SK-N-SH treated with all-trans-retinoic acid at 6 μM for 48 hours (cell line): ENCODE data around the gene TET2.

Source experiments
- ATAC-seq: fragments of 200-7000 bp; cut with Tn5 transposase; 3 replicates; pipeline ENCODE4 v1.9.1; 2020; ENCODE audit warnings: mild to moderate bottlenecking, moderate library complexity
- ARNTL ChIP-seq: fragments of 450-650 bp; formaldehyde crosslinking; IDR thresholded peaks from 2 replicates; pipeline ENCODE4 v1.5.0; 2020; ENCODE audit warnings: low read depth, mild to moderate bottlenecking, moderate library complexity, borderline replicate concordance
- BACH2 ChIP-seq: fragments of 250-450 bp; sonication (Bioruptor Pico); IDR thresholded peaks from 2 replicates; pipeline ENCODE4 v1.9.0; 2021; ENCODE audit warnings: mild to moderate bottlenecking, borderline replicate concordance
- CREB5 ChIP-seq: fragments of 250-450 bp; sonication (Bioruptor Pico); IDR thresholded peaks from 2 replicates; pipeline ENCODE4 v1.5.1; 2020; ENCODE audit warnings: low read depth, mild to moderate bottlenecking, moderate library complexity
- CSDC2 ChIP-seq: fragments of 250-450 bp; sonication (Bioruptor Pico); IDR thresholded peaks from 2 replicates; pipeline ENCODE4 v1.5.0; 2020; ENCODE audit warnings: mild to moderate bottlenecking, moderate library complexity
- CSRNP3 ChIP-seq: fragments of 250-450 bp; sonication (Bioruptor Pico); IDR thresholded peaks from 2 replicates; pipeline ENCODE4 v1.5.1; 2021; ENCODE audit warnings: mild to moderate bottlenecking, moderate library complexity
- ESRRG ChIP-seq: fragments of 250-450 bp; sonication (Bioruptor Pico); IDR thresholded peaks from 2 replicates; pipeline ENCODE4 v1.6.1; 2021; ENCODE audit warnings: mild to moderate bottlenecking
- GLIS3 ChIP-seq: fragments of 250-450 bp; sonication (Bioruptor Pico); IDR thresholded peaks from 2 replicates; pipeline ENCODE4 v1.5.0; 2020; ENCODE audit warnings: mild to moderate bottlenecking, moderate library complexity
- ISL1 ChIP-seq: fragments of 250-450 bp; sonication (Bioruptor Pico); IDR thresholded peaks from 2 replicates; pipeline ENCODE4 v2.1.2; 2022; ENCODE audit warnings: mild to moderate bottlenecking, moderate library complexity
- POU6F1 ChIP-seq: fragments of 250-450 bp; sonication (Bioruptor Pico); IDR thresholded peaks from 2 replicates; pipeline ENCODE4 v1.8.0; 2021; ENCODE audit warnings: low read depth, mild to moderate bottlenecking, moderate library complexity, borderline replicate concordance
- PPARA ChIP-seq: fragments of 250-450 bp; sonication (Bioruptor Pico); IDR thresholded peaks from 2 replicates; pipeline ENCODE4 v1.5.0; 2020; ENCODE audit warnings: mild to moderate bottlenecking, borderline replicate concordance
- RARB ChIP-seq: fragments of 250-450 bp; sonication (Bioruptor Pico); IDR thresholded peaks from 2 replicates; pipeline ENCODE4 v1.8.0; 2021; ENCODE audit warnings: mild to moderate bottlenecking, moderate library complexity
- SNAI2 ChIP-seq: fragments of 250-450 bp; sonication (Bioruptor Pico); IDR thresholded peaks from 2 replicates; pipeline ENCODE4 v1.5.0; 2020; ENCODE audit warnings: mild to moderate bottlenecking, moderate library complexity
- TCF4 ChIP-seq: fragments of 250-450 bp; sonication (Bioruptor Pico); IDR thresholded peaks from 2 replicates; pipeline ENCODE4 v1.8.0; 2021; ENCODE audit warnings: mild to moderate bottlenecking, moderate library complexity, borderline replicate concordance
- TOX ChIP-seq: fragments of 250-450 bp; sonication (Bioruptor Pico); IDR thresholded peaks from 2 replicates; pipeline ENCODE4 v1.8.0; 2021; ENCODE audit warnings: mild to moderate bottlenecking, moderate library complexity, borderline replicate concordance
- TSHZ2 ChIP-seq: fragments of 250-450 bp; sonication (Bioruptor Pico); IDR thresholded peaks from 2 replicates; pipeline ENCODE4 v1.5.0; 2020; ENCODE audit warnings: mild to moderate bottlenecking, moderate library complexity
- ZC3H10 ChIP-seq: fragments of 250-450 bp; sonication (Bioruptor Pico); IDR thresholded peaks from 2 replicates; pipeline ENCODE4 v1.5.1; 2021; ENCODE audit warnings: mild to moderate bottlenecking, moderate library complexity
- ZFP3 ChIP-seq: fragments of 250-450 bp; sonication (Bioruptor Pico); IDR thresholded peaks from 2 replicates; pipeline ENCODE4 v1.5.0; 2020; ENCODE audit warnings: mild to moderate bottlenecking, moderate library complexity
- ZFP30 ChIP-seq: fragments of 450-650 bp; formaldehyde crosslinking; IDR thresholded peaks from 2 replicates; pipeline ENCODE4 v1.5.0; 2022; ENCODE audit warnings: mild to moderate bottlenecking, moderate library complexity
- ZNF565 ChIP-seq: fragments of 450-650 bp; formaldehyde crosslinking; conservative IDR thresholded peaks from 2 replicates; pipeline ENCODE4 v1.5.0; 2020; ENCODE audit warnings: low read depth, mild to moderate bottlenecking, moderate library complexity
- ZNF70 ChIP-seq: fragments of 450-650 bp; formaldehyde crosslinking; IDR thresholded peaks from 2 replicates; pipeline ENCODE4 v1.5.0; 2020; ENCODE audit warnings: mild to moderate bottlenecking, moderate library complexity

Gene TET2

GRCh38 chr4:105274090-105274489 lies 127.4 kb downstream of the TET2 start:
- TF ChIP-seq RARB (CRISPR knock-in tag) (no peak), ZC3H10 (CRISPR knock-in tag) (no peak), CSDC2 (CRISPR knock-in tag) (no peak), POU6F1 (CRISPR knock-in tag) (no peak), CREB5 (CRISPR knock-in tag) (no peak), CSRNP3 (no peak), ZNF565 (CRISPR knock-in tag) (no peak), ARNTL (CRISPR knock-in tag) (no peak), TOX (CRISPR knock-in tag) (no peak), ZNF70 (CRISPR knock-in tag) (no peak), TSHZ2 (CRISPR knock-in tag) (no peak), BACH2 (CRISPR knock-in tag) (no peak), ZFP3 (no peak)
- no peak for ATAC-seq

- TF ChIP-seq ZFP3 (no peak), SNAI2 (CRISPR knock-in tag) (no peak), ZFP30 (CRISPR knock-in tag) (no peak), TCF4 (CRISPR knock-in tag) (no peak), GLIS3 (no peak), RARB (CRISPR knock-in tag) (no peak), TOX (CRISPR knock-in tag) (no peak), ARNTL (CRISPR knock-in tag) (no peak), ISL1 (CRISPR knock-in tag) (no peak)
- TF ChIP-seq, all 23 proteins: peak for 0
- ATAC-seq, result no peak
These were observed 127.8 kb downstream of the TET2 start for GRCh38 chr4:105274504-105274903.

GRCh38 chr4:105276361-105277104 lies 129.9 kb downstream of the TET2 start:
- TF ChIP-seq ARNTL (CRISPR knock-in tag) (no peak), TSHZ2 (CRISPR knock-in tag) (no peak), PPARA (CRISPR knock-in tag) (no peak), ESRRG (CRISPR knock-in tag) (no peak), GLIS3 (no peak), CREB5 (CRISPR knock-in tag) (no peak), TOX (CRISPR knock-in tag) (no peak), ZNF565 (CRISPR knock-in tag) (no peak), ISL1 (CRISPR knock-in tag) (no peak), ZNF70 (CRISPR knock-in tag) (no peak)
- TF ChIP-seq, all 23 proteins: peak for 0
- no peak for ATAC-seq
